ENCODE measurements around the gene NT5DC1. TPM values are rescaled to one million over a fixed set of nuclear protein-coding genes. Genes with fewer than 3 reads are reported as not detected.
A peak's percentile ranks its signal among the peaks of the same experiment; 100 is the strongest.

Gene NT5DC1
- total RNA-seq, 1 experiment from 2014 or later = 63.7 TPM

GRCh38 chr6:116078522-116078921 lies 22.1 kb upstream of the NT5DC1 start:
- no peak for TF ChIP-seq FOSL1 (IDR thresholded peaks at IDR 0.05; ENCODE audit: low read depth)
- TF ChIP-seq CTCF (IDR thresholded peaks at IDR 0.05 in 2 of 3, conservative IDR thresholded peaks at IDR 0.05 in 1 of 3; ENCODE audit: borderline replicate concordance in 1 of 3, insufficient read depth in 1 of 3, low read depth in 2 of 3, low read length in 2 of 3) = peak in 2 of 3 experiments; percentile 17 to 23; a peak in 3 of 6 replicates
- no peak for TF ChIP-seq REST (IDR thresholded peaks at IDR 0.05; ENCODE audit: low read depth)
- no peak for TF ChIP-seq JUND (IDR thresholded peaks at IDR 0.05)
- H3K27me3 ChIP-seq (ENCODE audit: insufficient read depth, low read length) = no peaks in the 10 kb centered on the region
- no peak overlapping the region for H2AFZ ChIP-seq (ENCODE audit: low read depth, low read length, poor library complexity, severe bottlenecking)
- H3K4me1 ChIP-seq (ENCODE audit: control insufficient read depth in 1 of 2, insufficient read depth in 2 of 2, low read length in 2 of 2) = peaks cover 7 to 14% of the 10 kb centered on the region in 2 experiments
- POLR2A ChIA-PET = no interaction called here
- BruUV-seq (replicated peaks) = no TSS peak
- RAD21 ChIA-PET (ENCODE audit: low non-redundant PET in 1 of 2, low total read pairs in 2 of 2, uncharacterized antibody in 2 of 2, unreplicated experiment in 2 of 2) = no interaction called here
- no peaks in the 10 kb centered on the region for H3K9me3 ChIP-seq (ENCODE audit: control insufficient read depth in 1 of 2, insufficient read depth in 1 of 2, low read depth in 1 of 2, low read length in 2 of 2)
- no peak overlapping the region for H3K27ac ChIP-seq (ENCODE audit: low read depth, low read length)
- H3K9ac ChIP-seq (ENCODE audit: low read length) = no peak overlapping the region
- DNase-seq (ENCODE audit: low read depth, low spot score) (no peak), ATAC-seq (no peak; the same call in 1 of the 2 replicates)
- no peaks in the 10 kb centered on the region for H4K20me1 ChIP-seq (ENCODE audit: insufficient read depth)
- no peak overlapping the region for H3K4me3 ChIP-seq (replicated peaks in 1 of 2; ENCODE audit: low read depth in 1 of 2, low read length in 2 of 2)
- intact Hi-C loops (cut with micrococcal nuclease) = no loop called here
- H3K79me2 ChIP-seq (ENCODE audit: insufficient read depth, low read length) = no peaks in the 10 kb centered on the region
- no peak overlapping the region for H3K4me2 ChIP-seq (ENCODE audit: low read length)
- no peaks in the 10 kb centered on the region for H3K9me2 ChIP-seq (ENCODE audit: insufficient read depth)
- CTCF ChIA-PET = interaction anchor here (0.6 kb wide), 1 partner anchor 18 kb away, joined by 3 read pairs; no protein-coding TSS in a partner anchor
- H3K36me3 ChIP-seq (ENCODE audit: control insufficient read depth in 1 of 2, insufficient read depth in 2 of 2, low read length in 2 of 2) = no peaks in the 10 kb centered on the region
